Chondrocyte (in vitro differentiated cells): Measurements from ENCODE around the gene GJA3. TPM values are rescaled to one million over a fixed set of nuclear protein-coding genes. Genes with fewer than 3 reads are reported as not detected.

Source experiments
- DNase-seq: peaks from one replicate; pipeline ENCODE4 v3.0.0; 2021; ENCODE audit warnings: mixed read lengths, low spot score
- H3K27ac Mint-ChIP-seq: one replicate; pipeline ENCODE4 v1.8.0; 2021; ENCODE audit warnings: mild to moderate bottlenecking, moderate library complexity, mixed read lengths; ENCODE audit not compliant: unreplicated experiment
- H3K27me3 Mint-ChIP-seq: 2 replicates; pipeline ENCODE4 v1.8.0; 2021; ENCODE audit warnings: low read depth, mixed read lengths
- H3K36me3 Mint-ChIP-seq: 2 replicates; pipeline ENCODE4 v1.8.0; 2021; ENCODE audit warnings: low read depth, mixed read lengths
- H3K4me1 Mint-ChIP-seq: 2 replicates; pipeline ENCODE4 v1.8.0; 2021; ENCODE audit warnings: low read depth, mild to moderate bottlenecking, mixed read lengths
- H3K4me3 Mint-ChIP-seq: one replicate; pipeline ENCODE4 v1.8.0; 2021; ENCODE audit warnings: mild to moderate bottlenecking, moderate library complexity, mixed read lengths; ENCODE audit not compliant: unreplicated experiment
- H3K9me3 Mint-ChIP-seq: 2 replicates; pipeline ENCODE4 v1.8.0; 2021; ENCODE audit warnings: low read depth, mixed read lengths
- CTCF ChIP-seq: fragments of 200-600 bp; sonication (generic); IDR thresholded peaks from 2 replicates; pipeline ENCODE4 v1.5.0; 2021; ENCODE audit warnings: antibody characterized with exemption, mild to moderate bottlenecking, moderate library complexity
- long read RNA-seq: library from polyadenylated mRNA; stranded (forward); transcript quantifications from one replicate; pipeline ENCODE4 v2.0.0, GENCODE V29; 2021
- total RNA-seq: library from RNA; stranded (reverse); gene quantifications from 3 replicates; pipeline ENCODE4 v1.2.1, GENCODE V29; 2021

GJA3 gene
- 0.17 to 0.37 TPM (median 0.33 TPM) in 3 replicates for total RNA-seq
- long read RNA-seq, full-length matches to known transcripts, result 1 of 1 reads
- long read RNA-seq, partial matches to known transcripts, result 0 of 1 reads
- long read RNA-seq, other reads (novel, unspliced or antisense), result 0 of 1 reads

- Mint-ChIP-seq H3K27ac (peak within 1 kb of the TSS; percentile 36), H3K4me3 (peak within 1 kb of the TSS; percentile 80), H3K4me1 (peaks cover 10% of the 10 kb centered on the region), H3K9me3 (no peaks in the 10 kb centered on the region), H3K36me3 (no peaks in the 10 kb centered on the region), H3K27me3 (peaks cover 27% of the 10 kb centered on the region)
- no peak for TF ChIP-seq CTCF
- DNase-seq, result no peak
Observed at GRCh38 chr13:20160306-20161274, at the start of gene GJA3. Gene GJA3, minus strand, starts transcription at chr13:20161052. Its CDS starts 17,764 bp downstream, at chr13:20143288.

- Mint-ChIP-seq H3K27ac (no peak overlapping the region), H3K4me1 (no peaks in the 10 kb centered on the region), H3K4me3 (no peak overlapping the region), H3K36me3 (peaks cover 2% of the 10 kb centered on the region), H3K9me3 (peaks cover 10% of the 10 kb centered on the region), H3K27me3 (peaks cover 53% of the 10 kb centered on the region)
- no peak for TF ChIP-seq CTCF
- no peak for DNase-seq
Observed at GRCh38 chr13:20209948-20210347, 49.1 kb upstream of the GJA3 start.

DNA sequence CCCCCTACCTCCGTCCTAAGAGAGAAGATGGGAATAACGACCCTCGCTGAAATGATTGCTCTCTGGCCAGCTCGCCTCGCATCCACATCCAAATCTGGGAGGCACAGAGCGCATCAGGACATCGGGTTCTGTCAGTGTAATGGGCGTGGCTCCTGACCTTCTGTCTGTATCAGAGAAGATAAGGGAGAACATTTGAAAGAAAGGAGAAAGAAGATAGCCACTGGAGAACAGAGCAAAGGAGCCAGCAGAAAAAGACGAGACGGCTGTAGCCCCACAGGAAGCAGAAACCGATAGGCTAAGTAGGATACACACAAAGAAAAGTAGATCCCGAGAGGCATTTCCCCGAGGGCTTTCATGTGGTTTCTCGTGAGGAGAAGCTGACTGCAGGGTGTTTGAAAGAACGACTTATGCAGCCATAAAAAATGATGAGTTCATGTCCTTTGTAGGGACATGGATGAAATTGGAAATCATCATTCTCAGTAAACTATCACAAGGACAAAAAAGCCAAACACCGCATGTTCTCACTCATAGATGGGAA, 45.9 kb upstream of the GJA3 start:
- H3K27ac Mint-ChIP-seq, result no peak overlapping the region
- peaks cover 8% of the 10 kb centered on the region for H3K9me3 Mint-ChIP-seq
- H3K27me3 Mint-ChIP-seq, result peaks cover 37% of the 10 kb centered on the region
- H3K4me1 Mint-ChIP-seq, result no peaks in the 10 kb centered on the region
- no peak for TF ChIP-seq CTCF
- H3K36me3 Mint-ChIP-seq, result peaks cover under 1% of the 10 kb centered on the region
- no peak overlapping the region for H3K4me3 Mint-ChIP-seq
- no peak for DNase-seq

DNA sequence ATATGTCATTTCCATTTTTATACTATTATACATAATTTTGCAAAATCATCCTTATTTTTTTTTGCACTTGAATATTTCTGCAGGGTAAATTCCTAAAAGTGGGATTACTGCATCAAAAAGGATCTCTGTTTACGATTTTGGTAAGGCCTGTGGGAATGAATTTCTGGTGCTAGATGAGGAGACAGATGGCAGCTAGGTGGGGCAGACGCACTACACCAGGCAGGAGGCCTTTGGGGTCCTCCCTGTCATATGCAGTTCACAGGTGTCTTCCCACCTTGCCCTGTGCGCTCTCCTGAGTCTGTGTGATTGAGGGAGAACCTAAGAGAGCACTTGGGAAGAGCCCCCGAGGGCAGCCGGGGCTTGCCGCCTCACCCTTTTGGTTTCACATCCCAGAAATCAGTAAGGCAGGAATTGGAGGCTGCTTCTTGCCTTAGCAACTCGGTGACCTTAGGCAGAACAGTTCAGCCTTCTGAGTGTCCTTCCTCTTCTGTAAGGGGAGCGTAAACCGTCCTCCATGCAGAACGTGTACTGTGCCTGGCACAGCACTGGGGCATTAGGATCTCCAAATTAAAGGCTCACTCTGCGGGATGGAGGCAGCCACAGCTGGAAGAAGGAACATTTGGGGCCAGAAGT, 45.3 kb upstream of the GJA3 start:
- Mint-ChIP-seq H3K36me3 (peaks cover 3% of the 10 kb centered on the region), H3K4me3 (no peak overlapping the region), H3K27ac (no peak overlapping the region), H3K4me1 (no peaks in the 10 kb centered on the region), H3K27me3 (peaks cover 37% of the 10 kb centered on the region), H3K9me3 (peaks cover 11% of the 10 kb centered on the region)
- no peak for DNase-seq
- TF ChIP-seq CTCF, result no peak

DNA sequence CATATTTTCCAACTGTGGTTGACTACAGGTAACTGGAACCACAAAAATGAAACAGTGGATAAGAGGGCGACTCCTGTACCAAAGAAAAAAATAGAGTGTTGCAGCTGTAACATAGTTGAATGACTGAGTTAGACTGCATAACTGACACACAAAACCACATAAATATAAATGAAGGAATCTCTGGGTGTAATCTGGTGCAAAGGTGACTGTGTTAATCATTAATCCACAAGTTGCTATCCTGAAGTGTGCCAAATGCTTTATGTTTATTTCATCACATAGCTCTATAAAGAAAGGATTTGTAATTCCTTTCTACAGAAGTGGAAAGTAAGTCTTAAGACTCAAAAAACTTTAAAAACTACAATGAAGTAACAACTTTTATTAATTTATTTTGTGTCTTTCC, 37.9 kb upstream of the GJA3 start:
- no peak for TF ChIP-seq CTCF
- Mint-ChIP-seq H3K9me3 (peaks cover 11% of the 10 kb centered on the region), H3K27me3 (peaks cover 32% of the 10 kb centered on the region), H3K4me3 (no peak overlapping the region), H3K27ac (no peak overlapping the region), H3K36me3 (peaks cover 5% of the 10 kb centered on the region), H3K4me1 (no peaks in the 10 kb centered on the region)
- no peak for DNase-seq
